AG09319 (cell line): Measurements from ENCODE around the gene C20orf202.
"Not testable (repeated sequence)": the region's sequence is repeated elsewhere in the genome, so short reads cannot be mapped to it uniquely, and the experiment has no call there.

Experiments used
- DNase-seq: peaks from one replicate; pipeline ENCODE4 v3.0.0-alpha.2; 2010; ENCODE audit warnings: low read depth; ENCODE audit errors: extremely low read depth
- CTCF ChIP-seq: IDR thresholded peaks from 2 replicates; pipeline ENCODE4 v1.5.1; 2011; ENCODE audit warnings: low read depth, mild to moderate bottlenecking, inconsistent platforms, low read length, moderate library complexity

The C20orf202 gene

GRCh38 chr20:1215386-1216170 is 12.3 kb downstream of the C20orf202 start:
- TF ChIP-seq CTCF = no peak
- no peak for DNase-seq

GRCh38 chr20:1216527-1217427 is 13.5 kb downstream of the C20orf202 start:
- not testable (repeated sequence) for DNase-seq

- DNase-seq = not testable (repeated sequence)
Measured at GRCh38 chr20:1222750-1223149, 19.5 kb downstream of the C20orf202 start.

- no peak for TF ChIP-seq CTCF
- no peak for DNase-seq
Measured at GRCh38 chr20:1224205-1224890, 21.1 kb downstream of the C20orf202 start.

- DNase-seq = no peak
- no peak for TF ChIP-seq CTCF
Measured at GRCh38 chr20:1225263-1225782, 22.1 kb downstream of the C20orf202 start.

GRCh38 chr20:1225783-1226654 is 22.8 kb downstream of the C20orf202 start, which contains the start of gene RAD21L1:
TSS of gene RAD21L1 (plus strand) at chr20:1226044. CDS start at chr20:1228454, 2,410 bp downstream.
- DNase-seq = peak; percentile 31

GRCh38 chr20:1229541-1229940 is 26.3 kb downstream of the C20orf202 start:
- DNase-seq = no peak
- TF ChIP-seq CTCF = no peak

More at GRCh38 chr20:1225783-1226654, 22.8 kb downstream of the C20orf202 start, which contains the start of gene RAD21L1:
- no peak for TF ChIP-seq CTCF
